A673 (cell line): ENCODE results near the gene SLC25A21. TPM values are rescaled to one million over a fixed set of nuclear protein-coding genes. Genes with fewer than 3 reads are reported as not detected.

Source experiments
- BruUV-seq: library from RNA; stranded (reverse); fragments of 400-500 nt; replicated peaks from 2 replicates; lab custom pipeline; 2021; lab: Mats Ljungman, UMichigan
- CTCF ChIA-PET: fragments of 300-600 bp; sonication (Branson Sonifier 250); formaldehyde crosslinking; loops from one replicate; lab custom pipeline; 2022; ENCODE audit warnings: antibody characterized with exemption; lab: Charles Lee
- POLR2A ChIA-PET: fragments of 300-600 bp; sonication (Branson Sonifier 250); formaldehyde crosslinking; loops from one replicate; lab custom pipeline; 2022; ENCODE audit warnings: antibody characterized with exemption; ENCODE audit not compliant: low non-redundant PET; lab: Charles Lee
- DNase-seq: peaks from one replicate; pipeline ENCODE4 v3.0.0-alpha.2; 2015; ENCODE audit warnings: low spot score
- H3K27ac ChIP-seq: fragments of 200-600 bp; sonication (generic); 2 replicates; pipeline ENCODE4 v1.5.1; 2016; ENCODE audit warnings: mixed run types, low read depth, mild to moderate bottlenecking, mixed read lengths, antibody characterized with exemption, low read length; ENCODE audit not compliant: poor library complexity, severe bottlenecking
- H3K27me3 ChIP-seq: fragments of 200-600 bp; sonication (generic); replicated peaks from 2 replicates; pipeline ENCODE4 v1.6.1; 2017; ENCODE audit warnings: mixed run types, low read depth, mild to moderate bottlenecking, mixed read lengths, antibody characterized with exemption, low read length; ENCODE audit not compliant: insufficient read depth, poor library complexity
- H3K36me3 ChIP-seq: fragments of 200-600 bp; sonication (generic); 2 replicates; pipeline ENCODE4 v1.6.1; 2016; ENCODE audit warnings: mixed run types, mild to moderate bottlenecking, mixed read lengths, antibody characterized with exemption, low read length; ENCODE audit not compliant: insufficient read depth, poor library complexity, severe bottlenecking
- H3K4me1 ChIP-seq: fragments of 200-600 bp; sonication (generic); 2 replicates; pipeline ENCODE4 v1.6.1; 2017; ENCODE audit warnings: mixed run types, mild to moderate bottlenecking, mixed read lengths, antibody characterized with exemption, low read length; ENCODE audit not compliant: insufficient read depth, poor library complexity, severe bottlenecking
- H3K4me3 ChIP-seq: fragments of 200-600 bp; sonication (generic); 2 replicates; pipeline ENCODE4 v1.5.1; 2016; ENCODE audit warnings: low read depth, mixed run types, mild to moderate bottlenecking, mixed read lengths, low read length; ENCODE audit not compliant: poor library complexity, severe bottlenecking
- H3K9me3 ChIP-seq: fragments of 200-600 bp; sonication (generic); 2 replicates; pipeline ENCODE4 v1.6.1; 2016; ENCODE audit warnings: mixed run types, low read depth, mild to moderate bottlenecking, mixed read lengths, antibody characterized with exemption, low read length; ENCODE audit not compliant: poor library complexity, severe bottlenecking
- CTCF ChIP-seq: fragments of 300-800, 200-600 bp; sonication (generic); conservative IDR thresholded peaks from 2 replicates; pipeline ENCODE4 v1.5.1; 2017; ENCODE audit warnings: low read depth, mild to moderate bottlenecking, antibody characterized with exemption, low read length, moderate library complexity, mixed read lengths
- EZH2 ChIP-seq: fragments of 200-600 bp; sonication (generic); IDR thresholded peaks from 2 replicates; pipeline ENCODE4 v1.6.1; 2017; ENCODE audit warnings: borderline replicate concordance, low read depth, mild to moderate bottlenecking, mixed read lengths, antibody characterized with exemption, low read length; ENCODE audit not compliant: poor library complexity, severe bottlenecking
- intact Hi-C: fragments of 100-400 bp; cut with micrococcal nuclease; formaldehyde crosslinking; loops from one replicate; pipeline ENCODE4 v1.10.0; 2022; ENCODE audit not compliant: unreplicated experiment
- total RNA-seq: library from RNA; stranded (reverse); gene quantifications from 2 replicates; pipeline ENCODE4 v1.2.3, GENCODE V29; 2021

The SLC25A21 gene
- total RNA-seq, 1 experiment from 2014 or later, result 4.7 TPM

DNA sequence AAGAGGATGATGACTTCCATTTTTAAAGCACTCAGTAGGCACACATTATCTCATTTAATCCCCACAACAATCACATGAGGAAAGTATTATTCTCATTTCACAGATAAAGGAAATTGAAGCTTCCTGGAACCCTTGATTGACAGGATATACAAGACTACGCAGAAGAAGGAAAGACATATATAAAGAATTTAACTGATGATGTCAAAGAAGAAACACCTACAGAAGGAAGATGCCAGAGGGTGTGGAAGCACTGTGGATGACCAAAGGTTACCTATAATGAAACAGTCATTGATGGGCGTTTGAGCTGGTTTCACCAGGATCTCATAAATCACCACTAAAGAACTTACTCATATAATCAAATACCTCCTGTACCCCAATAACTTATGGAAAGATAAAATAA, 197.4 kb downstream of the SLC25A21 start:
- intact Hi-C loops, result no loop called here
- Histone ChIP-seq H3K4me1 (no peaks in the 10 kb centered on the region), H3K36me3 (no peaks in the 10 kb centered on the region), H3K27me3 (no peaks in the 10 kb centered on the region), H3K4me3 (no peak overlapping the region), H3K27ac (no peak overlapping the region), H3K9me3 (no peaks in the 10 kb centered on the region)
- POLR2A ChIA-PET, result no interaction called here
- TF ChIP-seq EZH2, result no peak
- TF ChIP-seq CTCF, result no peak
- CTCF ChIA-PET, result no interaction called here
- BruUV-seq, result no TSS peak
- no peak for DNase-seq

- ChIA-PET POLR2A (no interaction called here), CTCF (no interaction called here)
- no peak overlapping the region for H3K27ac ChIP-seq
- BruUV-seq, result no TSS peak
- H3K36me3 ChIP-seq, result no peaks in the 10 kb centered on the region
- H3K9me3 ChIP-seq, result no peaks in the 10 kb centered on the region
- no peak for DNase-seq
- intact Hi-C loops, result no loop called here
- H3K4me3 ChIP-seq, result no peak overlapping the region
- TF ChIP-seq EZH2 (no peak), CTCF (no peak)
- no peaks in the 10 kb centered on the region for H3K27me3 ChIP-seq
- H3K4me1 ChIP-seq, result no peaks in the 10 kb centered on the region
These were observed 198.5 kb downstream of the SLC25A21 start for GRCh38 chr14:36973806-36974442.

- Histone ChIP-seq H3K36me3 (no peaks in the 10 kb centered on the region), H3K4me3 (no peak overlapping the region), H3K9me3 (no peaks in the 10 kb centered on the region), H3K27me3 (no peaks in the 10 kb centered on the region), H3K4me1 (no peaks in the 10 kb centered on the region), H3K27ac (no peak overlapping the region)
- TF ChIP-seq EZH2 (no peak), CTCF (no peak)
- intact Hi-C loops, result no loop called here
- no TSS peak for BruUV-seq
- POLR2A ChIA-PET, result no interaction called here
- CTCF ChIA-PET, result no interaction called here
- DNase-seq, result no peak
These were observed 201.0 kb downstream of the SLC25A21 start for GRCh38 chr14:36971263-36971855.
